HG02973 (cell line): ENCODE results near the gene KCNK13.
"Not testable (repeated sequence)": the region's sequence is repeated elsewhere in the genome, so short reads cannot be mapped to it uniquely, and the experiment has no call there.

ENCODE experiments used
- ATAC-seq: cut with Tn5 transposase; IDR thresholded peaks from one replicate; pipeline ENCODE4 v1.9.1; 2021; ENCODE audit warnings: moderate library complexity; ENCODE audit not compliant: unreplicated experiment

Gene KCNK13

DNA sequence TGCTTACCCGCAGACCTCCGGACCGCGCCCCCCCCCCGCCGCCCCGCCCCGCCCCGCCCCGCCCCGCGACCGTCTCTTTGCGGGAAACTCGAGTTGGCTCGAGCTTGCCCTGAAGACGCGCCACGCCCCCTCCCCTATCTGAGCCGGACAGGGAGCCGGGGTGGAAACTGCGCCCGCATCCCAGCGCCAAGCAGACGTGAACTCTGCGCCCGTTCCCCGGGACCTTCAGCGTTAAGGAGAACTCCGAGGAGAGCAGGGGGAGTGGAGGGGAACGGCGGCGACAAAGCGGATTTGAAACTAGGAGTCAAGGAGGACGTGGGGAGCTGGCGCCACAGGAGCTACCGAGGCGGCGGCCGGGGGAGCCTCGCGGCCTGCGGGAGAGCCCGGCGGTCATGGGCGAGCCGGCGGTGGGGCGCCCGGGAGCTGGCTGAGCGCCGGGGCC is at the start of gene KCNK13:
Gene KCNK13, plus strand, starts transcription at position 310 of the 442 bp plus-strand sequence. CDS start 212 bp downstream, outside the sequence.
- no peak for ATAC-seq

DNA sequence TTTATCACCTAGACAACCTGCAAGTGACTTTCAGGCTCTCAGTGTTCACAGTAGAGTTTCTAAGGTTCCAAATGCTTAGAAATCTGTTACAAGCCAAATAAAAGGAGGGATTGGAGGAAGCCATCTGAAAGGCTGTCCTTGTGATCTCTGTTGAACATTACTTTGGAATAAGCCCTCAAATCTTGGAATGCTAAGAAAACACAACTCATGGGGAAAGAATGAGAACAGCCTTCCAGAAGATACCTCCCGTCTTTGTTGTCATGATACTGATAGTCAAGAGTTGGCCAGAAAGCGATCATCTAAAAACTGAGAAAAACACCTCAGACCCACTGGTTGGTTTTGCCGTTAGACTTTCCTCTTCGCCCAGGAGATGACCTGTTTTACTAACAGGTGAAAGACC is 44.4 kb upstream of the KCNK13 start:
- no peak for ATAC-seq

DNA sequence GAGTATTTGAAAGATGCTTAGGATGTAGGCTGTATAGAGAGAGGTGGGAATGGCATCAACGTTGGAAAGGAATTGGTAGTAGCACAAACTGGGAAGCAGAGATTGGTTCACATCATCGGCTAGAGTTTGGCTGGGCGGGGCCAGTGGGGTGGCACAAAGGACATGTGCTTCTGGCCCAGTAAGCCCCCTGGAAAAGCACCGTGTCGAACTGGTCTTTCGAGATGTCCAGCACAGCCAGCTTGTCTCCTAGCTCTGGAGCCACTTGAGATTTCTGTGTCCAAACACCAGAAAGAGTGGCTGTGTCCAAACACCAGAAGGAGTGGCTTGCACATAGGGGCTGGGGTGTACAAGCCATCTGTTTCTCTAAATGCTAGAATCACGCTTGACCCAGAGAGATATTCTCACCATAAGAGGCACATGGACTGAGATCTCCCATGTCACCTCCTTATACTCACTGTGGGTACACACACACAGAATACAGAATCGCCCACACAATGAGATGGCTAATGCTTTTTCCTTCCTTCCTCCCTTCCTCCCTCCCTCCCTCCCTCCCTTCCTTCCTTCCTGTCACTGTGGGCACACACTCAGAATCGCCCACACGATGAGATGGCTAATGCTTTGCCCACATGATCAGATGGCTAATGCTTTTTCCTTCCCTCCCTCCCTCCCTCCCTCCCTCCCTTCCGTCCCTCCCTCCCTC is 41.8 kb upstream of the KCNK13 start:
- no peak for ATAC-seq

DNA sequence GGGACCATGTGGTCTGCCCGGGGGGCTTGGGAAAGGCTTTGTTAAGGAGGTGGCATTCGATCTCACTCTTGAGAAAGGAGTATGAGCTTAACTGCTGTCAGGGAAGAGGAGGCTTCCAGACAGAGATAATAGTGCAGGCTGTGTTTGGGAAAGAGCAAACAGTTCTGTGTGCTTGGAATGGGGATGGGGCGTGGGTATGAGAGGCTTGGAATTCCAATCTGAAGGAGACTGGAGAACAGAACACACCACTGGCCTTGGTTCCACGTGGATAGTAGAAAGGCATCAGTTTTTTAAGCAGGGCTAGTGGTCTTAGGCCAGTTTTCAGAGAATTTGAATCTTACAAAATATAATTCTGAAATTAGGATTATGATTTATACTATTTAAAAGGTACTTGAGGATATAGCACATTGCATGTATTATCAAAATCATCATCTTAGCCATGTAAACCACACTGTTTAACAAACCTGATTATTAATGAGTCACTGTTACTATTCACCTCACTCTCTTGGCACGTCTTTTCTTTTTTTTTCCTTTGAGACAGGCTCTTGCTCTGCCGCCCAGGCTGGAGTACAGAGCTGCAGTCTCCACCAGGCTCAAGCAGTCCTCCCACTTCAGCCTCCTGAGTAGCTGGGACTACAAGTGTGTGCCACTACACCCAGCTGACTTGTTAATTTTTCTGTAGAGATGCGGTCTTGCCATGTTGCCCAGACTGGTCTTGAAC is 38.5 kb upstream of the KCNK13 start:
- no peak for ATAC-seq

DNA sequence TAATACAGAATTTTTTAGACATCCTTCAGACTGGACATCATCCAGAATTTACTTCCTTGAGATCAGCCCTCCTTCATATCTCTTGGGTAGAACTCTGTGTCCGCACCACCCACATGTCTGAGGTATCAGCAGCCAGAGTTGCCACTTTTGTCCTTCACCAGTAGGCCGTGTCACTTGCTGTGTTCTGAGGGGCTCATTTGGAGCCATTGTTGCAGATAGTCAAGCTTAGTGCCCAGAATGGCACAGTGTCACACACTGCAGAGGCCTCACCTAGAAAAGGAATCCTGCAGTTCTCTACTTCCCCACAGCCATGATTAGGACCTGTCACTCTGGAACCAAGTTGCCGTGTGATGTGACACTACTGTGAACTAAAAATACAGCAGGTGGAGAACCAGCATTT is 36.9 kb upstream of the KCNK13 start:
- no peak for ATAC-seq

DNA sequence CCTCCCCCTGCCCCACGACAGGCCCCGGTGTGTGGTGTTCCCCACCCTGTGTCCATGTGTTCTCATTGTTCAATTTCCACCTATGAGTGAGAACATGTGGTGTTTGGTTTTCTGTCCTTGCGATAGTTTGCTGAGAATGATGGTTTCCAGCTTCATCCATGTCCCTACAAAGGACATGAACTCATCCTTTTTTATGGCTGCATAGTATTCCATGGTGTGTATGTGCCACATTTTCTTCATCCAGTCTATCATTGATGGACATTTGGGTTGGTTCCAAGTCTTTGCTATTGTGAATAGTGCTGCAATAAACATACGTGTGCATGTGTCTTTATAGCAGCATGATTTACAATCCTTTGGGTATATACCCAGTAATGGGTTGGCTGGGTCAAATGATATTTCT is 35.2 kb upstream of the KCNK13 start:
- not testable (repeated sequence) for ATAC-seq

DNA sequence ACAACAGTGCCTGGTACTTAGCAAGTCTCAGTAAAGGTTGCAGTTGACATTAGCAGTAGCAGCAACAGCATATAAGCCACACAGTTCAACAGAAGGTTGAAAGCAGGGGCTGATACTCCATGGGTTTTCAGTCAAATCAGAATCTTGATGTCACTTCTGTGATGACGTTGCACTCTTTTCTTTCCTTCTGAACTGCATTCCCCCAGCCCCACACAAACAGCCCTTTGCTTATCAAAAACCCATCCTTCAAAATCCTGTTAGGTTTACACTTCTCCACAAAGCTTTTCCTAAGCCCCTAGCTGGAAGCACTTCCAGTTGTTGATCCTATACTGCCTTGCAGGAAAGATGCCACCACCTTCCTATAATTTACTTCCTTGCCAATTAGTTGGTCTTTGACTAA is 34.0 kb upstream of the KCNK13 start:
- ATAC-seq = no peak

DNA sequence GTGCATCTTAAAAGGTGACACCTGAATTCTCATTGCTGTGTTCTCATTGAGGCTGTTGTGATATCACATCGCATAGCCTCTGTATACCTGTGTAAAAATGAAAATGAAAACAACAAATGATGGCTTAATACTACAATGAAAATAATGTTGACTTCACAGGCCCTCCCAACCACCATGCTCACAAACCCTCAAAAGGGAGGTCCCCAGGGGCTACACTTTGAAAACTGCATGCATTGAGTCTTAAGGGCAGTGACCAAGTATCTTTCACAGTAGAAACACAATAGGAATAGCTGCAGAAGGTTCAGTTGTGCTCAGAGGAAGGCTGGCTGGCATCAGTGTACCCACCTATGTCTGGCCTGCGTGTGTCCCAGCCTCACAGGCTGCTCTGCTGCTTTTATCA is 27.6 kb upstream of the KCNK13 start:
- ATAC-seq = no peak

DNA sequence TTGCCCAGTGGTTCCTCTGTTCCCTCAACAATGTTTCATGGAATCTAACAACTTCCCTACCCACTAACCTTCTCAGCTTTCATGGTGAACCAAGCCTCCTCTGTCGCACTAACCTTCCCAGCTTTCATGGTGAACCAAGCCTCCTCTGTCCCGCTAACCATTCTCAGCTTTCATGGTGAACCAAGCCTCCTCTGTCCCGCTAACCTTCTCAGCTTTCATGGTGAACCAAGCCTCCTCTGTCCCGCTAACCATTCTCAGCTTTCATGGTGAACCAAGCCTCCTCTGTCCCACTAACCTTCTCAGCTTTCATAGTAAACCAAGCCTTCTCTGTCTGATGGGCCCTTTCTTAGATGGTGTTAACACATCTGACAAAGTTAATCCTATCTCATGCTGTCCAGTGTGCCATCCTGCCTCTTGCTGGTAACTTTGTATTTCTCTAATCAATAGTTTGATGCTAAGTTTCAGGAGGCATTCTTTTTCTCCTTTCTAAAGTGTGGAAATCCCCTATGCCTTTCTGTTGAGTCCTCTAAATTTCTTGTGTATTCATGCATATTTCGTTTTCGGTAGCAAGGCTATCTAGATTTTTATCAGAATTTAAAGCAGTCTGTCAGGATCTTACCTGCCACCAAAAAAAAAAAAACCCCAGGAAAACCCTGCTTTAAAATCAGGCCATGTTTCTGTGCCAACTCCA is 26.8 kb upstream of the KCNK13 start:
- no peak for ATAC-seq

DNA sequence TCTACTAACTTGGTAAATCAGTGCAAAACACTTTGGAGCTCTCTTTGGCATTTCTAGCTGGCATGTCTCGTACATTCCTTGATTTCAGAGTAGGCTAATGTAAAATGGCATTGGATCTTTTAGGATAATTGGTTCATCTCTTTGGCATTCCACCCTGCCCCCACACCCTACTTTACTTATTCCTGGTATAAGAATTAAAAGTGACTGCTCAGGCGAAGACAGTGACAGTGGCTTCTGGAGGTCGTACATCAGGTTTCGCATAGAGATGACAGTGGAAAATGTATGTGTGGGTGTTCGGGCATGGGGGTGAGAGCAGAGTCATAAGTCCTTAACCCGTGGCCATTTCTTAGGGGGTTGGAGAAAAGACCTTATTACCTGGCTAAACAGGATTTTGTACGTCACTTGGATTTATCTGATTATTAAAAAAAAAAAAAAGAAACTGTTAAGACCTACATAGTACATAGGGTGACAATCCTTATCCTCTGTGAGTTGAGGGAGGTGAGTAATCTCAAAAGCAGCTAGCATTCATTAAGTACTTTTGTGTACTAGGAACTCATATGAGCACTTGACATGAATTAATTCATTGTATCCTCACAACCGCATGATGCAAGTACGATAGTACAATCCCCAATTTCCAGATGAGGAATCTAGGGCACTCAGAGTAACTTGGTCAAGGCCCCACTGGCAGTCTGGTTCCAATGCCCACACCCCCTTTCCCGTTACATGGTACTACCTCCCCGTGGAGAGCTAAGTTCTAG is 22.4 kb upstream of the KCNK13 start:
- no peak for ATAC-seq

DNA sequence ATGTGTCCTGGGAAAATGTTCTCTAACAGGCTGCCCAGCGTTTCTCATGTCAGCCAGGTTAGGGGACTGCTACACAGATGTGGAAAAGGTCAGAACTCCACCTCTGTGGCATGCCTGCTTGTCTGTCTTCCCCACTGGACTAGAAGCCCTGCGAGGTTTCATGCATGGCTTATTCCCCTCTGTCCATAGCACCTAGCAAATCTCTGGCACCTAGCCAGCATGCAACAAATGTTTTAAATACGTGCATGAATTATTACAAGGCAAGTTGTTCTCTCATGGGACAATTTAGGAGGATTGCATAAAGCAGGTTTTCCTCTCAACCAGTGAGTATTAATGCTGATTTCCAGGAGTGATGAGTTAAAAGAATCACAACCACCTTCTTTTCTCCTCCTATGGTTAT is 21.4 kb upstream of the KCNK13 start:
- no peak for ATAC-seq

DNA sequence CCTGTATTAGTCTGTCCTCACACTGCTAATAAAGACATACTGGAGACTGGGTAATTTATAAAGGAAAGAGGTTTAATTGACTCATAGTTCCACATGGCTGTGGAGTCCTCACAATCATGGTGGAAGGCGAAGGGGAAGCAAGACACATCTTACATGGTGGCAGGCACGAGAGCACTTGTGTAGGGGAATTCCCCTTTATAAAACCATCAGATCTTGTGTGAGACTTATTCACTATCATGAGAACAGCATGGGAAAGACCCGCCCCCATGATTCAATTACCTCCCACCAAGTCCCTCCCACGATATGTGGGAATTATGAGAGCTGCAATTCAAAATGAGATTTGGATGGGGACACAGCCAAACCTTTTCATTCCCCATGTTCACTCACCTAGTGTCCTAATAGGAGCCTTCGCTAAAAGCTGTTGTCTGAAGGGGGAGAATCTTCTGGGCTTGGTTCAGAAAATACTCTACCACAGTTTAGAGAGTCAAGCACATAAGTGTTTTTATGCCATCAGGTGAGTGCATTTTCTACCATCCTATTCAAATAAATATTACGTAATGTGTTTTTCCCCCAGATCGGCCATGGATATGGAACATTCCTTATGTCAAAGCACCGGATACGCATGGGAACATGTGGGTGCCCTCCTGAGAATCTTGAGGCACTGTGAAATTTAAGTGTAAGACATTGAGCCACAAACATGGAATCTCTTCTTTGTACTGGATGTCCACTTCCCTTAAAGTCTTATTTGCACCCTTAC is 19.1 kb upstream of the KCNK13 start:
- ATAC-seq = no peak

DNA sequence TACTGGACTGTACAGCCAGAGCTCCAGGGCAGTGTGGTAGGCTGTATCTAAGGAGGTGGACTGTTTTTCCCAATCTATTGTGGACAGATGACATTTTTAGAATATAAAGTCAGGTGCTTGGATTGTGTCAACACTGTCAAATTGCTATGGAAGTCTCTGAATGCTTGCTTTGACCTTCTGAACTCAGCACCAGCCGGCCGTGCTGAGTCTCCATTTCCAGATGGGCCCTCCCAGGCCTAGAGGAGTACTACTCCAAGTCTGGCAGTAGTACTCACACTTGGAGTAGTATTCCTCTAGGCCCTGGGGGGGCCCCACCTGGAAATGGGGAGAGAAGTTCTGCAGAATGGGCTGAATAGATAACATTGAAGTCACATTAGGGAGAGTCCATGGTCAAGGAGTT is 16.2 kb upstream of the KCNK13 start:
- no peak for ATAC-seq

DNA sequence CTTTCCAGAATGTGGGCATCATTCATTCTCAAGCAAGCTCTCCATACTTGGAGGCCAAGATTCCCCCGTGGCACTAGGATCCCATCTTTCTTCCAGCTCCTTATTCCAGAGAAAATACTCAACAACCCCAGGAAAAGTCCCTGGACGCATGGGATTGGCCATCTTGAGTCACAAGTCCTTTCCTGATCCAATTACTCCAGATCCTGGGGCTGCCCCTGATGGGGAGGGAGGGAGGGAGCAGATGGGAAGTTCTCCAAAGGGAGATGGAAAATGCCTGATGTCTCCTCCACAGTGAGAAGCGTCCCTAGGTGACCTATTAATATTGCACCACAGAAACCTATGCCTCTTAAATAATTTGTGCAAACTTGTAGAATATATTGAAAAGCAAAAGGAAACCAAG is 12.4 kb upstream of the KCNK13 start:
- no peak for ATAC-seq

DNA sequence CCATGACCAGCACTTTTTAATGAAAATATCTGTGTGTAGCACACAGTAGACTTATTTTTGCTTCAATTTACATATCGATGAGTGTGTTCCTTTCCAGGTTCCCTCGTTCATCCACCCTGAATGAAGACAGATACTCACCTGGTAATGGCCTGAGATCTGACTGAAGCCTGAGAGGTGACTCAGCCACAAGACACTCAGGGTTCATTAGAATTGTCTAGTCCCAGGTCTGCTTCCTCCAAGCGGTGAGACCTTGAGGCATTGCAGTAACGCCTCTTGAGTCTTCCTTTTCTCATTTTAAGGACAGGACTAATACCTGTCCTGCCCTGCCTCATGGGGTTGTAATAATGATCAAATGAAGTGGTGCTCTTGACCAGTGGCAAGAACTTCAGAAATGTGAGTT is 11.5 kb upstream of the KCNK13 start:
- ATAC-seq = no peak

DNA sequence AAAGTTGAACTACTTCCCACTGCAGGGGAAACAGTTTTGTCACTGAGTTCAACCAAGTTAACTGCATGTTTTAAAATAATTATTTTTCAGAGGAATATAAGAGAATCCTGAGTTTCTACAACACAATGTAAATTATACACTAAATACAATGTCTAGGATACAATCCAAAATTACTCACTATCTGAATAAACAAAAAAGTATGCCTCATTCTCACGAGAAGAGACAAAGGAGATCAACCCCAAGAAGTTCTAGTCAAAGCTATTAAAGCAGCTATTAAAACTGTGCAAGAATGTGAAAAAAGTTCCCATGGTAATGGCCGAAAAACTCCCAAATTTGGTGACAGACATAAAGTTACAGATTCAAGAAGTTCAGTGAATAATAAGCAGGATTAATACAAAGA is 8.8 kb upstream of the KCNK13 start:
- ATAC-seq = no peak

DNA sequence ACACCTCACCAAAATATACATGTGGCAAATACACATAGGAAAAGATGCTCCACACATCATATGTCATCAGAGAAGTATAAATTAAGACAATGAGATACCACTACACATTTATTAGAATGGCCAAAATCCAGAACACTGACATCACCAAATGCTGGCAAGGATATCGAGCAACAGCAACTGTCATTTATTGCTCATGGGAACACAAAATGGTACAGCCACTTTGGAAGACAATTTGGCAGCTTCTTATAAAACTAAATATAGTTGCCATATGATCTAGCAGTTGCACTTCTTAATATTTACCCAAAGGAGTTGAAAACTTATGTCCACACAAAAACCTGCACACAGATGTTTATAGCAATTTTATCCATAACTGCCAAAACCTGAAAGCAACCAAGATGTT is 7.0 kb upstream of the KCNK13 start:
- ATAC-seq = no peak

DNA sequence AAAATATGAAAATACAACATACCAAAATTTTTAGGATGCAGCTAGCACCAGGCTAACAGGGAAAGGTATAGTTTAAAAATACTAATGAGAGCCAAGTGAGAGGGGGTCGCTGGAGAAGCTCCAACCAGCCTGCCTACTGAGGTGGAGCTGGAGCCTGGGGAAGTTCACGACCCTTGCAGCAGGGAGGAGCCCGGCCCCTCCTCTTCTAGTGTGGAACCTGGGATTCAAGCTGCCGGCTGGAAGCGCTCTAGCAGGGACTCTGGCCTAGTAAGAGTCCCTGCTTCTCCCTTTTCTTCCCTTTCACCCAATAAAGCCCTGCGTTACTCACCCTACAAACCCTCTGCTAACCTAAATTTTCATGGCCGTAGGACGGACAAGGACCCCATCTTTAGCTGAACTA is 5.0 kb upstream of the KCNK13 start:
- ATAC-seq = no peak

DNA sequence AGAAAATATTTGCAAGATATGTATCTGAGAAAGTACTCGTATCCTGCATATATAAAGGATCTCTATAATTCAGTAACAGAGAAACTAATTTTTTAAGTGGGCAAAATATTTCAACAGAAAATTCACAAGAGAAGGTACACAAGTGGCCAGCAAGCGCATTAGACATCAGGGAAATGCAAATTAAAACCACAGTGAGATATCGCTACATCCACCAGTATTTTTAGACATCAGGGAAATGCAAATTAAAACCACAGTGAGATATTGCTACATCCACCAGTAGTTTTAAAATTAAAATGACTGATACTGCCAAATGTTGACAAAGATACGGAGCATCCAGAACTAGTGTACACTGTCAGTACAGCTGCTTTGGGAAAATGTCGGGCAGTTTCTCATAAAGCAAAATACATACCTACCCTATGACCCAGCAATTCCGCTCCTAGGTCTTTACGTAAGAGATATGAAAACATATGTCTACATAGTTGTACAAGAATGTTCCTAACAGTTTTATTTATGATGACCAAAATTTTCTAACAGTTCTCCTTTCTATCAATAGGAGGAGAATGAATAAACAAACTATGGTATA is 2.8 kb upstream of the KCNK13 start:
- no peak for ATAC-seq

DNA sequence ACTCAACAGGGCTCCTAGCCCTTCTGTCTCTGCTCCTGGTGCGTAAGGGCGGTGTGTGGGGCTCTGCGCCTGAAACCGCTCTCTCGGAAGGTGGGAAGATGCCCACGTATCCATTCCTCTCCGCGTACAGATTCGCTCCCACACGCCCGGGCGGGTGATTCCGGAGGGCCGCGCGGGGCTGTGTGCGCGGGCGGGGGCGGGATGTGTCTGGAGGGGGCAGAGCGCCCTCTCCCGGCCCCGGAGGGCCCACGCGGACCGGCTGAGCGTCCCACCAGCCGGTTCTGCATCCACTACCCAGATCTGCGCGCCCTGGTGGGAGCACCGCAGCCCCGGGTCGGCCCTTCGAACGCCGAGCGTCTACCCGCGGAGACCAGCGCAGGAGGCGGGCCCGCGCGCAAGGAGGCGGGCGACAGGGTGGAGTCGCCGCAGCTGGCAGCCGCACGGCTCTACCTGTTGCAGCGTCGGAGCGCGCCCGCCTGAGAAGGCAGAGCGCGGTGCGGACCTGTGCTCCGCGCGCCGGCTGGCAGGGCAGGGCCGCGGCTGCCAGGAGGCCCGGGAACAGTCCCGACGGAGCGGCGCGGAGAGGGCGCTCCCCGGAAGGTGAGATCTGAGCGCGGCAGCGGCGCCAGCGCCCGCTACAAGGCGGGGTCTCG is 1.4 kb upstream of the KCNK13 start:
- peak; percentile 61 for ATAC-seq
